H9 (cell line): ENCODE results near the gene PRSS27. TPM values are rescaled to one million over a fixed set of nuclear protein-coding genes. Genes with fewer than 3 reads are reported as not detected.

ENCODE experiments used
- DNase-seq: peaks from one replicate; pipeline ENCODE4 v3.0.0-alpha.2; 2017
- H2AFZ ChIP-seq: one replicate; pipeline ENCODE4 v1.6.1; 2013; ENCODE audit warnings: mild to moderate bottlenecking, low read length, control low read depth, moderate library complexity
- H2AK5ac ChIP-seq: 2 replicates; pipeline ENCODE4 v1.6.1; 2013; ENCODE audit warnings: low read length, control low read depth, mixed read lengths; ENCODE audit not compliant: insufficient read length
- H2BK120ac ChIP-seq: one replicate; pipeline ENCODE4 v1.6.1; 2013; ENCODE audit warnings: low read depth, mild to moderate bottlenecking, low read length, control low read depth, inconsistent platforms; ENCODE audit not compliant: poor library complexity, severe bottlenecking
- H2BK12ac ChIP-seq: 2 replicates; pipeline ENCODE4 v1.6.1; 2013; ENCODE audit warnings: low read length, control low read depth, mixed read lengths, low read depth; ENCODE audit not compliant: insufficient read length
- H2BK15ac ChIP-seq: 2 replicates; pipeline ENCODE4 v1.6.1; 2013; ENCODE audit warnings: low read depth, low read length, control low read depth
- H2BK20ac ChIP-seq: one replicate; pipeline ENCODE4 v1.6.1; 2013; ENCODE audit warnings: low read depth, mild to moderate bottlenecking, low read length, control low read depth, inconsistent platforms; ENCODE audit not compliant: poor library complexity, severe bottlenecking
- H2BK5ac ChIP-seq: 2 replicates; pipeline ENCODE4 v1.6.1; 2013; ENCODE audit warnings: low read length, control low read depth, mixed read lengths; ENCODE audit not compliant: insufficient read length
- H3K14ac ChIP-seq: 2 replicates; pipeline ENCODE4 v1.6.1; 2013; ENCODE audit warnings: low read length, control low read depth; ENCODE audit not compliant: insufficient read depth
- H3K18ac ChIP-seq: 2 replicates; pipeline ENCODE4 v1.6.1; 2013; ENCODE audit warnings: low read depth, mild to moderate bottlenecking, mixed read lengths, low read length, control low read depth; ENCODE audit not compliant: insufficient read length
- H3K23ac ChIP-seq: 2 replicates; pipeline ENCODE4 v1.6.1; 2013; ENCODE audit warnings: low read length, control low read depth, mixed read lengths, low read depth; ENCODE audit not compliant: insufficient read length
- H3K23me2 ChIP-seq: 2 replicates; pipeline ENCODE4 v1.6.1; 2013; ENCODE audit warnings: low read depth, mild to moderate bottlenecking, mixed read lengths, low read length, control low read depth; ENCODE audit not compliant: insufficient read length, poor library complexity, severe bottlenecking
- H3K27ac ChIP-seq: 2 replicates; pipeline ENCODE4 v1.5.1; 2013; ENCODE audit warnings: low read length, control low read depth, mixed read lengths, low read depth; ENCODE audit not compliant: insufficient read length
- H3K27me3 ChIP-seq: 2 replicates; pipeline ENCODE4 v1.6.1; 2013; ENCODE audit warnings: low read length, control low read depth, inconsistent platforms; ENCODE audit not compliant: insufficient read depth
- H3K4ac ChIP-seq: 2 replicates; pipeline ENCODE4 v1.6.1; 2013; ENCODE audit warnings: low read depth, mild to moderate bottlenecking, control low read depth, inconsistent platforms, low read length, moderate library complexity
- H3K4me1 ChIP-seq: 2 replicates; pipeline ENCODE4 v1.6.1; 2013; ENCODE audit warnings: low read length, control low read depth, inconsistent platforms; ENCODE audit not compliant: insufficient read depth
- H3K4me2 ChIP-seq: 2 replicates; pipeline ENCODE4 v1.6.1; 2013; ENCODE audit warnings: low read length, control low read depth, mixed read lengths; ENCODE audit not compliant: insufficient read length, insufficient read depth
- H3K56ac ChIP-seq: 2 replicates; pipeline ENCODE4 v1.6.1; 2013; ENCODE audit warnings: low read depth, mild to moderate bottlenecking, mixed read lengths, low read length, control low read depth; ENCODE audit not compliant: insufficient read length
- H3K79me1 ChIP-seq: 2 replicates; pipeline ENCODE4 v1.6.1; 2013; ENCODE audit warnings: low read depth, mild to moderate bottlenecking, moderate library complexity, low read length, control low read depth, inconsistent platforms; ENCODE audit not compliant: insufficient read depth, poor library complexity, severe bottlenecking
- H3K79me2 ChIP-seq: 2 replicates; pipeline ENCODE4 v1.6.1; 2013; ENCODE audit warnings: low read length, control low read depth, inconsistent platforms; ENCODE audit not compliant: insufficient read depth
- H3K9ac ChIP-seq: 2 replicates; pipeline ENCODE4 v1.6.1; 2013; ENCODE audit warnings: low read length, control low read depth, mixed read lengths; ENCODE audit not compliant: insufficient read length; ENCODE audit errors: extremely low read depth
- H3K9me3 ChIP-seq: one replicate; pipeline ENCODE4 v1.6.1; 2013; ENCODE audit warnings: low read depth, low read length, inconsistent platforms; ENCODE audit not compliant: control insufficient read depth
- H3T11ph ChIP-seq: one replicate; pipeline ENCODE4 v1.6.1; 2013; ENCODE audit warnings: mild to moderate bottlenecking, low read length, control low read depth, inconsistent platforms
- H4K20me1 ChIP-seq: one replicate; pipeline ENCODE4 v1.6.1; 2013; ENCODE audit not compliant: control insufficient read depth, insufficient read length, insufficient read depth
- H4K5ac ChIP-seq: 2 replicates; pipeline ENCODE4 v1.6.1; 2013; ENCODE audit warnings: low read depth, mild to moderate bottlenecking, mixed read lengths, low read length, control low read depth; ENCODE audit not compliant: insufficient read length
- H4K8ac ChIP-seq: replicated peaks from 2 replicates; pipeline ENCODE4 v1.6.1; 2013; ENCODE audit warnings: low read length, control low read depth, mixed read lengths, low read depth; ENCODE audit not compliant: insufficient read length
- H4K91ac ChIP-seq: 2 replicates; pipeline ENCODE4 v1.6.1; 2013; ENCODE audit warnings: low read depth, mild to moderate bottlenecking, moderate library complexity, mixed read lengths, low read length, control low read depth; ENCODE audit not compliant: insufficient read length
- H3K27ac Mint-ChIP-seq, 3 experiments: 2 replicates in 2 of 3; 3 replicates in 1 of 3; pipeline ENCODE4 v1.8.0; 2020 to 2021; ENCODE audit warnings: mixed read lengths in 3 of 3, mild to moderate bottlenecking in 1 of 3, moderate library complexity in 1 of 3
- H3K27me3 Mint-ChIP-seq: 2 replicates; pipeline ENCODE4 v1.8.0; 2021; ENCODE audit warnings: low read depth, mild to moderate bottlenecking, moderate library complexity, mixed read lengths
- H3K36me3 Mint-ChIP-seq, 3 experiments: 2 replicates in 2 of 3; 3 replicates in 1 of 3; pipeline ENCODE4 v1.8.0; 2020 to 2021; ENCODE audit warnings: low read depth in 3 of 3, mixed read lengths in 3 of 3; ENCODE audit not compliant: insufficient read depth in 1 of 3
- H3K4me1 Mint-ChIP-seq, 2 experiments: 2 replicates each; pipeline ENCODE4 v1.8.0; 2020; ENCODE audit warnings: mixed read lengths in 2 of 2
- H3K4me3 Mint-ChIP-seq, 2 experiments: 2 replicates in 1 of 2; 3 replicates in 1 of 2; pipeline ENCODE4 v1.8.0; 2020 to 2021; ENCODE audit warnings: mild to moderate bottlenecking in 2 of 2, mixed read lengths in 2 of 2, moderate library complexity in 1 of 2
- H3K9me3 Mint-ChIP-seq, 2 experiments: 2 replicates in 1 of 2; 3 replicates in 1 of 2; pipeline ENCODE4 v1.8.0; 2020; ENCODE audit warnings: mild to moderate bottlenecking in 2 of 2, mixed read lengths in 2 of 2, moderate library complexity in 1 of 2
- whole genome bisulfite sequencing: extraction: QIAGEN DNeasy Blood & Tissue Kit; methylation state at CpG from one replicate; pipeline ENCODE4 v1.1.7; 2013; ENCODE audit warnings: missing lambda C conversion rate, low lambda C conversion rate, mixed read lengths; ENCODE audit not compliant: insufficient read length; ENCODE audit errors: extremely low coverage; 5-methylcytosine and 5-hydroxymethylcytosine counted together
- total RNA-seq: library from RNA; stranded (reverse); gene quantifications from 2 replicates; pipeline ENCODE4 v1.2.1, GENCODE V29; 2021
- TF ChIP-seq, protein P1 (sequence below): fragments of 200-600 bp; sonication (generic); conservative IDR thresholded peaks from 3 replicates; pipeline ENCODE4 v1.8.0; 2021; ENCODE audit warnings: antibody characterized with exemption, mild to moderate bottlenecking

Gene PRSS27
- total RNA-seq, 1 experiment from 2014 or later: 5.0 TPM

DNA sequence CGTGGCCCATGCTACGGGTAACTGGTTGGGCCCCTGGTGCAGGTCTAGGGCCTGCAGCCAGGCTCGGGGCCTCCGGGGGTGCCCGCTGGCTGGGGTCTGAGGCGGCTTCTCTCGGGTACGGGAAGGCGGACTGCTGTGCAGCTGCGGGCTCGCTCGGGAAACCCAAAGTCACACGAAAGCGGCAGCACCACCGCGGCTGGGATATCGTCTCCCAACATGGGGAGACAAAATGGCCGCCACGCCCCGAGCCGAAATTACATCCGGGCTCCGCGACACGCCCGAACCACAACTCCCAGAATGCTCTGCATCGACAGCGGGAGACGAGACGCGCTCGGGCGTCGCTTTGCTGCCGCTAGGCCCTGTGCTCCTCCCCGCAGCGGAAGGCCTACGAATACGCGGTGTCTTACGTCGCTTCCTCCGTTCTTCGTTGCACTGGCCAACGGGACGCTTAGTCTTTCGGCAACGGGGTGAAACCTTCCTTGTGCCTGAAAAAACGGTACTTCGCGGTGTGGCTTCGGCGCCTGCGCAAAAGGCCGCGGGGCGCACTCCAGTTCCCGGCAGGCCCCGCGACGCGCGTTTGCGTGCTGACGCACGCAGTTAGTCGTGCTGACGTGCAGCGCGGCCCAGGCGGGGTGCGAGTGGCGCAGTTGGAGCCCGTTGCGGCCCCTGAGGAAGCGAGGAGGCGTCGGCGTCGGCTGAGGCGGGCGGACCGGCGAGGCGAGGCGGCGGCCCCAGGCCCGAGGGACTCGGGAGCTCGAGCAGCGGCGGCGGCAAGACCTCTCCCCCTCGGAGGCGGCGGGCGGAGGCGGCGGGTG lies 32.2 kb upstream of the PRSS27 start, which contains the start of gene SRRM2:
Gene SRRM2 (plus strand): TSS at position 604 of the 815 bp plus-strand sequence. CDS start 3,727 bp downstream, outside the sequence.
- no peak within 1 kb of the TSS for H2BK12ac ChIP-seq
- H4K20me1 ChIP-seq: no peaks in the 10 kb centered on the region
- peak within 1 kb of the TSS; percentile 86 for H4K8ac ChIP-seq
- no peak within 1 kb of the TSS for H3K23ac ChIP-seq
- peak within 1 kb of the TSS; percentile 96 for H3K4me2 ChIP-seq
- H3K27ac ChIP-seq: peak within 1 kb of the TSS; percentile 93
- H2AFZ ChIP-seq: no peak within 1 kb of the TSS
- H3K79me2 ChIP-seq: peaks cover 39% of the 10 kb centered on the region
- H3K56ac ChIP-seq: peak within 1 kb of the TSS; percentile 69
- H2BK15ac ChIP-seq: no peak within 1 kb of the TSS
- peak within 1 kb of the TSS; percentile 99 for H3K18ac ChIP-seq
- no peaks in the 10 kb centered on the region for H3K9me3 ChIP-seq
- Mint-ChIP-seq H3K4me1 (peaks cover 38 to 43% of the 10 kb centered on the region in 2 experiments), H3K36me3 (peaks cover 44 to 52% (median 51%) of the 10 kb centered on the region in 3 experiments), H3K27ac (peak within 1 kb of the TSS; percentile 99 to 100 (median 99)), H3K4me3 (peak within 1 kb of the TSS; percentile 90 to 94), H3K27me3 (peaks cover 2% of the 10 kb centered on the region; the same call in 1 of the 2 replicates), H3K9me3 (peaks cover 0 to 3% of the 10 kb centered on the region in 2 experiments; a peak in 2 of 5 replicates)
- peak within 1 kb of the TSS; percentile 96 for H3K9ac ChIP-seq
- peak within 1 kb of the TSS; percentile 6 for H4K91ac ChIP-seq
- H2AK5ac ChIP-seq: peak within 1 kb of the TSS; percentile 52
- peaks cover 5% of the 10 kb centered on the region for H3K79me1 ChIP-seq
- H4K5ac ChIP-seq: peak within 1 kb of the TSS; percentile 93
- H3K27me3 ChIP-seq: no peaks in the 10 kb centered on the region
- H2BK5ac ChIP-seq: peak within 1 kb of the TSS; percentile 92
- peak within 1 kb of the TSS; percentile 42; the same call in 1 of the 2 replicates for H3K4ac ChIP-seq
- no peak within 1 kb of the TSS for H2BK120ac ChIP-seq
- H3K4me1 ChIP-seq: peaks cover 3% of the 10 kb centered on the region; the same call in 1 of the 2 replicates
- TF ChIP-seq, protein P1, sequence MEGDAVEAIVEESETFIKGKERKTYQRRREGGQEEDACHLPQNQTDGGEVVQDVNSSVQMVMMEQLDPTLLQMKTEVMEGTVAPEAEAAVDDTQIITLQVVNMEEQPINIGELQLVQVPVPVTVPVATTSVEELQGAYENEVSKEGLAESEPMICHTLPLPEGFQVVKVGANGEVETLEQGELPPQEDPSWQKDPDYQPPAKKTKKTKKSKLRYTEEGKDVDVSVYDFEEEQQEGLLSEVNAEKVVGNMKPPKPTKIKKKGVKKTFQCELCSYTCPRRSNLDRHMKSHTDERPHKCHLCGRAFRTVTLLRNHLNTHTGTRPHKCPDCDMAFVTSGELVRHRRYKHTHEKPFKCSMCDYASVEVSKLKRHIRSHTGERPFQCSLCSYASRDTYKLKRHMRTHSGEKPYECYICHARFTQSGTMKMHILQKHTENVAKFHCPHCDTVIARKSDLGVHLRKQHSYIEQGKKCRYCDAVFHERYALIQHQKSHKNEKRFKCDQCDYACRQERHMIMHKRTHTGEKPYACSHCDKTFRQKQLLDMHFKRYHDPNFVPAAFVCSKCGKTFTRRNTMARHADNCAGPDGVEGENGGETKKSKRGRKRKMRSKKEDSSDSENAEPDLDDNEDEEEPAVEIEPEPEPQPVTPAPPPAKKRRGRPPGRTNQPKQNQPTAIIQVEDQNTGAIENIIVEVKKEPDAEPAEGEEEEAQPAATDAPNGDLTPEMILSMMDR: no peak
- peak within 1 kb of the TSS; percentile 99 for H3K14ac ChIP-seq
- H3K23me2 ChIP-seq: peaks cover 8% of the 10 kb centered on the region
- no peak within 1 kb of the TSS for H2BK20ac ChIP-seq
- H3T11ph ChIP-seq: peak within 1 kb of the TSS; percentile 9
- peak; percentile 95 for DNase-seq
- no CpG with 5 or more reads among the region's 99 CpGs for WGBS
